Duodenal mucosa (tissue), 2 donors: ENCODE data around the gene CRPPA.

Experiments used
- H3K27ac ChIP-seq: one replicate; pipeline ENCODE4 v1.7.0; 2013; ENCODE audit warnings: low read depth, low read length
- H3K27me3 ChIP-seq, 2 donors: one replicate each; pipeline ENCODE4 v1.7.0; 2013; ENCODE audit warnings: low read length in 2 of 2, control low read depth in 1 of 2; ENCODE audit not compliant: insufficient read depth in 2 of 2, control insufficient read depth in 1 of 2
- H3K36me3 ChIP-seq, 2 donors: one replicate each; pipeline ENCODE4 v1.7.0; 2013; ENCODE audit warnings: low read length in 2 of 2, control low read depth in 1 of 2; ENCODE audit not compliant: insufficient read depth in 2 of 2, control insufficient read depth in 1 of 2
- H3K4me1 ChIP-seq, 2 donors: one replicate each; pipeline ENCODE4 v1.7.0; 2013; ENCODE audit warnings: low read length in 2 of 2, control low read depth in 1 of 2; ENCODE audit not compliant: insufficient read depth in 2 of 2, control insufficient read depth in 1 of 2
- H3K4me3 ChIP-seq, 2 donors: one replicate each; pipeline ENCODE4 v1.7.0; 2013; ENCODE audit warnings: low read length in 2 of 2, low read depth in 1 of 2
- H3K9ac ChIP-seq, 2 donors: one replicate each; pipeline ENCODE4 v1.7.0; 2013; ENCODE audit warnings: low read length in 2 of 2, low read depth in 1 of 2
- H3K9me3 ChIP-seq, 2 donors: one replicate each; pipeline ENCODE4 v1.7.0; 2013; ENCODE audit warnings: low read length in 2 of 2, control low read depth in 1 of 2; ENCODE audit not compliant: control insufficient read depth in 1 of 2

The CRPPA gene

DNA sequence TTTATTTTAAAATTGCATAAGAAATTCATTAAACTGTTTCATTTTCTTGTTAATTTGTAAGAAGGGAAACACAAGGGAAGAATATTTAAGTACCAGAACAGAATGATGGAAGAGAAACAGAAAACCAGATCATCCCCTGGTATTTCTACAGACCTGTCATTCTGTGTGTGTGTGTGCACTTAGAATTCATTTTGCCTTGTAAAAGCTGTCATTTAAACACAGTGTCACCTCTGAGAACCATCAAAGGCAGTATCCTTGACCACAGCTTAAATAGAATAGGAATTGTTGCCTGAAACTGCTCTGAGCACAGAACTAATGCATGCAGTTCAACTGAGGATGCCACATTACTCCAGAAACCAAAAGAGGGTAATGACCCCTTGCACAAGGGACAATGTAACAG, 6.8 kb upstream of the CRPPA start:
- H3K27me3 ChIP-seq: no peaks in the 10 kb centered on the region
- H3K4me3 ChIP-seq: no peak overlapping the region
- no peaks in the 10 kb centered on the region for H3K4me1 ChIP-seq
- no peak overlapping the region for H3K27ac ChIP-seq
- no peaks in the 10 kb centered on the region for H3K9me3 ChIP-seq
- H3K36me3 ChIP-seq: no peaks in the 10 kb centered on the region
- H3K9ac ChIP-seq: no peak overlapping the region

DNA sequence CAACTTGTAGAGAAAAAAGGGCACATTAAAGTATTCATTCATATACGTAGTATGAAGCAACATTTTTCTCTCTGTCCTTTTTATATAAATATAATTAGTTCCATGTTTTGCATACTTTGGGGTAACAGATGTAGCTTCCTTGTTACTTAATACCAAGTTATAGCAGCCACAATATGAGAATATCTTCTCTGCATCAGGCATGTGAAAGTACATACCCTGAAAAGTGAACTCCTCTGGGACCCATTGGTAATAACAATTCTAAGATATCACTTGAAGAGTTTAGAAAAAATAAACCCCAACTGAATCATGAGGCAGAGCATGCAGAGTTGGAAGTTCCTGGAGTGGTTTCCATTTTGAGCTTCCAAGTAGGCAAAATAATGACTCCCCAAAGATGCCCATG, 2.4 kb upstream of the CRPPA start:
- Histone ChIP-seq H3K4me3 (no peak overlapping the region), H3K36me3 (no peaks in the 10 kb centered on the region), H3K27me3 (no peaks in the 10 kb centered on the region), H3K4me1 (peaks cover 19% of the 10 kb centered on the region in 2 donors), H3K9ac (no peak overlapping the region), H3K27ac (no peak overlapping the region), H3K9me3 (no peaks in the 10 kb centered on the region)

- peaks cover 19% of the 10 kb centered on the region in 2 donors for H3K4me1 ChIP-seq
- no peak overlapping the region for H3K9ac ChIP-seq
- no peak overlapping the region for H3K27ac ChIP-seq
- no peaks in the 10 kb centered on the region for H3K27me3 ChIP-seq
- H3K36me3 ChIP-seq: no peaks in the 10 kb centered on the region
- H3K9me3 ChIP-seq: no peaks in the 10 kb centered on the region
- no peak overlapping the region for H3K4me3 ChIP-seq
Observed at GRCh38 chr7:16422917-16423316, 1.6 kb upstream of the CRPPA start.

DNA sequence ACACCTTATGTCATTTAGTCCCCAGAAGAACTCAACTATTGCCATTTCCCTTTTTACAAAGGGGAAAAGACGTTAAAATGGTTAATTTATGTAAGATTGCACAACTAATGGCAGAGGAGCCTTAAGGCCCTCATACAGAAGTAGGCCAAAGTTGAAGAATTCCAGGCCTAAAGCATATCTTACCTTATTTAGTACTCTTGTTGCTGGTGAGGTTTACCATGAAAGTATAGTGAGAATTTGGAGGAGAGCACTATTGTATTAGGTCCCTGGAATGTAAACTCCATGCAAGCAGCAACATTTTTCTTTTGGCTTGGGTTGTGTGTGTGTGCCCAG, 731 bp upstream of the CRPPA start:
- Histone ChIP-seq H3K9ac (peak overlapping the region; percentile 83 to 89), H3K27me3 (no peaks in the 10 kb centered on the region), H3K27ac (peak overlapping the region; percentile 94), H3K9me3 (no peaks in the 10 kb centered on the region), H3K36me3 (no peaks in the 10 kb centered on the region), H3K4me3 (peak overlapping the region in 1 of 2 donors; percentile 73), H3K4me1 (peaks cover 19% of the 10 kb centered on the region in 2 donors)

- no peaks in the 10 kb centered on the region for H3K36me3 ChIP-seq
- peak overlapping the region; percentile 94 for H3K27ac ChIP-seq
- peaks cover 19% of the 10 kb centered on the region in 2 donors for H3K4me1 ChIP-seq
- peak overlapping the region; percentile 83 to 89 for H3K9ac ChIP-seq
- H3K27me3 ChIP-seq: no peaks in the 10 kb centered on the region
- peak overlapping the region; percentile 73 to 87 for H3K4me3 ChIP-seq
- no peaks in the 10 kb centered on the region for H3K9me3 ChIP-seq
Observed at GRCh38 chr7:16420649-16421332, 547 bp downstream of the CRPPA start.

DNA sequence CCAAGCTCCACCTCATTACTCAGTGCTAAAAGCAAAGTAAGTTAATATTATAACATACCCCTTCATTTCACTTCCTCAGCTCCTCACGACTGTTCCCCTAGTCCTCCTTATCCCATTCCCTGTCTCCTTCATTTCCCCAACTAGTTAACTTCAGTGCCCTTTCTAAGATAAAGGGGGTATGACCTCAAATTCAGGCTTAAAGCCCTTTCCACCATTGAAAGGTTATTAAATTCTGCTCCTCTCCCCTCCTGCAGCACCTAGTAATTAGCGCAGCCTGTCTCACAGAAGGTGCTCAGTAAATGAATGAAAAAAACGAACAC, 1.0 kb downstream of the CRPPA start:
- peak overlapping the region; percentile 73 to 87 for H3K4me3 ChIP-seq
- no peaks in the 10 kb centered on the region for H3K27me3 ChIP-seq
- H3K4me1 ChIP-seq: peaks cover 19% of the 10 kb centered on the region in 2 donors
- H3K9me3 ChIP-seq: no peaks in the 10 kb centered on the region
- H3K36me3 ChIP-seq: no peaks in the 10 kb centered on the region
- no peak overlapping the region for H3K27ac ChIP-seq
- peak overlapping the region; percentile 83 to 89 for H3K9ac ChIP-seq

GRCh38 chr7:16419859-16420258, 1.5 kb downstream of the CRPPA start:
- H3K4me1 ChIP-seq: peaks cover 19% of the 10 kb centered on the region in 2 donors
- no peak overlapping the region for H3K27ac ChIP-seq
- peak overlapping the region; percentile 73 to 87 for H3K4me3 ChIP-seq
- no peaks in the 10 kb centered on the region for H3K9me3 ChIP-seq
- no peaks in the 10 kb centered on the region for H3K27me3 ChIP-seq
- H3K9ac ChIP-seq: peak overlapping the region; percentile 83 to 89
- H3K36me3 ChIP-seq: no peaks in the 10 kb centered on the region

DNA sequence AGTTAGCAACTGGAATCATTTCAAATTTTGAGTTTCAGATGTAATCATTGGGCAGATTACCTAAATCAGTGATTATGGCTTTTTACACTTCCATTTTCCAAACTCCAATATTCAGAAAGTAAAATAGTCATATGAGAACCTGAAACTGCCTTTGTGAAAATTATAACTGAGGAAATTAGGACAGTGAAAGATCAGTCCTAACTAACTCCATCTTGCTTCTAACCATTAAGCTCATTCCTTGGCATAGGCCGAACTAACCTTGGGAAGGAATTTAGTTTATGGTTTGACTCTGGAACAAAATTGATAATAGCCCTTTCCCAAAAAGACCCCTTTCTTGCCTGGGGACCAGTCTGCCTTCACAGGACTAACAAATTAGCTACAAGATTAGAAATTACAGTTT, 2.2 kb downstream of the CRPPA start:
- Histone ChIP-seq H3K4me1 (peaks cover 19% of the 10 kb centered on the region in 2 donors), H3K27ac (no peak overlapping the region), H3K27me3 (no peaks in the 10 kb centered on the region), H3K9me3 (no peaks in the 10 kb centered on the region), H3K36me3 (no peaks in the 10 kb centered on the region), H3K4me3 (no peak overlapping the region), H3K9ac (no peak overlapping the region)

DNA sequence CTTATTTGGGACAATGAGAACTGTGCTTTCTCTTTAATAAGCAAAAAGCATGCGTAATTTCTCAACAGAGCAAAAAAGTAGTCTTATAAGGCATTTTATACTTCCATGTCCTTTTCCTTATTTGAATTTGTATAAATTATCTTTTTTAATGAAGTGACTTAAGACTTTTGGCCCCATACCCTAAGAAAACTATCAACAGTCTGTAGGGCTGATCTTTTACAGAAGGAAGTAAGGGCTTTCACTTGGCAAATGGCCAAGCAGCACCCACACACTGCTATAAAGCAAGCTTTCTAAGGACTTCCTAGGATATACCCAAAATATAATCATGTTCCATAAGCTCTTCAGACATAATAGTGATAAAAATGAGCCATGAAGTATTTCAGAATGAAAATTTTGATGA, 3.4 kb downstream of the CRPPA start:
- H3K9ac ChIP-seq: no peak overlapping the region
- no peaks in the 10 kb centered on the region for H3K36me3 ChIP-seq
- no peaks in the 10 kb centered on the region for H3K9me3 ChIP-seq
- no peak overlapping the region for H3K27ac ChIP-seq
- H3K27me3 ChIP-seq: no peaks in the 10 kb centered on the region
- H3K4me3 ChIP-seq: no peak overlapping the region
- peaks cover 19% of the 10 kb centered on the region in 2 donors for H3K4me1 ChIP-seq

DNA sequence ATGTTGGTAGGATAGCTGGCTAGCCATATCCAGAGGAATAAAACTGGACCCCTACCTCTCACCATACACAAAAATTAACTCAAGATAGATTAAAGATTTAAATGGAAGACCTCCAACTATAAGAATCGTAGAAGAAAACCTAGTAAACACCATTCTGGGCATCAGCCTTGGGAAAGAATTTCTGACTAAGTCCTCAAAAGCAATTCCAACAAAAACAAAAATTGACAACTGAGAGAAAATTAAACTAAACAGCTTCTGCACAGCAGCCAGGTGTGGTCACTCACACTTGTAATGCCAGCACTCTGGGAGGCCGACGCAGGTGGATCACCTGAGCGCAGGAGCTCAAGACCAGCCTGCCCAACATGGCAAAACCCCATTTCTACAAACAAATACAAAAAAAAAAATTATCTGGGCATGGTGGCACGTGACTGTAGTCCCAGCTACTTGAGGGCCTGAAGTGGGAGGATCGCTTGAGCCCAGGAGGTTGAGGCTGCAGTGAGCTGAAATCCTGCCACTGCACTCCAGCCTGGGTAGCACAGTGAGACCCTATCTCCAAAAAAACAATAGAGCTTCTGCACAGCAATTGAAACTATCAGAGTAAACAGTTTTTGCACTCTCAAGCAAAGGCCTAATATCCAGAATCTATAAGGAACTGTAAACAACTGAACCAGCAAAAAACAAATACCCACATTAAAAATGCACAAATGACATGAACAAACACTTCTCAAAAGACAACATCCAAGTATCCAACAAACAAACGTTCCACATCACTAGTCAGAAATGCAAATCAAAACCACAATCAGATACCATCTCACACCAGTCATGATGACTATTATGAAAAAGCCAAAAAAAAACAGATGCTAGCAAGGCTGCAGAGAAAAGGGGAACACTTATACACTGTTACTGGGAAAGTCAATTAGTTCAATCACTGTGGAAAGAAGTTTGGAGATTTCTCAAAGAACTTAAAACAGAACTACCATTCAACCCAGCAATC, 4.8 kb downstream of the CRPPA start:
- Histone ChIP-seq H3K9ac (no peak overlapping the region), H3K4me1 (peaks cover 10 to 12% of the 10 kb centered on the region in 2 donors), H3K36me3 (no peaks in the 10 kb centered on the region), H3K27ac (no peak overlapping the region), H3K27me3 (no peaks in the 10 kb centered on the region), H3K4me3 (no peak overlapping the region), H3K9me3 (no peaks in the 10 kb centered on the region)
